Duodenal mucosa (tissue), 2 donors: ENCODE results near the gene FAM50B.

Source experiments
- H3K27ac ChIP-seq: one replicate; pipeline ENCODE4 v1.7.0; 2013; ENCODE audit warnings: low read depth, low read length
- H3K27me3 ChIP-seq, 2 donors: one replicate each; pipeline ENCODE4 v1.7.0; 2013; ENCODE audit warnings: low read length in 2 of 2, control low read depth in 1 of 2; ENCODE audit not compliant: insufficient read depth in 2 of 2, control insufficient read depth in 1 of 2
- H3K36me3 ChIP-seq, 2 donors: one replicate each; pipeline ENCODE4 v1.7.0; 2013; ENCODE audit warnings: low read length in 2 of 2, control low read depth in 1 of 2; ENCODE audit not compliant: insufficient read depth in 2 of 2, control insufficient read depth in 1 of 2
- H3K4me1 ChIP-seq, 2 donors: one replicate each; pipeline ENCODE4 v1.7.0; 2013; ENCODE audit warnings: low read length in 2 of 2, control low read depth in 1 of 2; ENCODE audit not compliant: insufficient read depth in 2 of 2, control insufficient read depth in 1 of 2
- H3K4me3 ChIP-seq, 2 donors: one replicate each; pipeline ENCODE4 v1.7.0; 2013; ENCODE audit warnings: low read length in 2 of 2, low read depth in 1 of 2
- H3K9ac ChIP-seq, 2 donors: one replicate each; pipeline ENCODE4 v1.7.0; 2013; ENCODE audit warnings: low read length in 2 of 2, low read depth in 1 of 2
- H3K9me3 ChIP-seq, 2 donors: one replicate each; pipeline ENCODE4 v1.7.0; 2013; ENCODE audit warnings: low read length in 2 of 2, control low read depth in 1 of 2; ENCODE audit not compliant: control insufficient read depth in 1 of 2

FAM50B gene

GRCh38 chr6:3820563-3820962 lies 28.6 kb upstream of the FAM50B start:
- Histone ChIP-seq H3K4me3 (no peak overlapping the region), H3K27me3 (no peaks in the 10 kb centered on the region), H3K27ac (no peak overlapping the region), H3K36me3 (no peaks in the 10 kb centered on the region), H3K9ac (no peak overlapping the region), H3K9me3 (no peaks in the 10 kb centered on the region), H3K4me1 (peaks cover 12 to 16% of the 10 kb centered on the region in 2 donors)

DNA sequence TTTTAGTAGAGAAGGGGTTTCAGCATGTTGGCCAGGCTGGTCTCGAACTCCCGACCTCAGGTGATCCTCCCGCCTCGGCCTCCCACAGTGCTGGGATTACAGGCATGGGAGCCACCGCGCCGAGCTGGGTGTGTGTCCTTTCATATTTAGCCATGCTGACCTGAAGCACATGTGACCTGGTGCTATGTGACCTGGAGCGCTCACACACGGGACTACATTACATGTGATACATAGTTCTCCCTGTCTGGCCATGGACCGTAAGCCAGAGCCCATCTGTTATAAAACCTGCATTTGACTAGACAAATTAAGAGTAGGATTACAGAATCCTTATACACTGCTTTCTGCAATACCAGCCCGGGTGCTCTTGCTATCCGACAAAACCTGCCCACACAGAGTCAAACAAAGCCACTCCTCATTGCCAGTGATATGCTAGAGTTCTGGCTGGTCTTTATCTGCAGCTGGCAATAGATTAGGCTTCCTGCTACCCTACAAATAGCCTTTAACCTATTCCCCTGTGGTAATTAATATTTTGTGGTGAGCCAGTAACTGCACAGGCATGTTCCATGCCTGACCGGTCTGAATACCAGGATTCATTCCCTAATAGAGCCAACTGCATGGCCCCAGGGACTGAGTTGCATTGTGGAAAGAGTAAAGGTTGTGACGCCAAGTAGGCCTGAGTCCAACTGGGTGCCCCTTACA lies 26.3 kb upstream of the FAM50B start:
- Histone ChIP-seq H3K27ac (no peak overlapping the region), H3K27me3 (no peaks in the 10 kb centered on the region), H3K36me3 (no peaks in the 10 kb centered on the region), H3K9ac (no peak overlapping the region), H3K4me3 (no peak overlapping the region), H3K9me3 (no peaks in the 10 kb centered on the region), H3K4me1 (peaks cover 19 to 30% of the 10 kb centered on the region in 2 donors)

- H3K9ac ChIP-seq, result no peak overlapping the region
- no peak overlapping the region for H3K27ac ChIP-seq
- no peaks in the 10 kb centered on the region for H3K27me3 ChIP-seq
- no peaks in the 10 kb centered on the region for H3K9me3 ChIP-seq
- no peaks in the 10 kb centered on the region for H3K36me3 ChIP-seq
- no peak overlapping the region for H3K4me3 ChIP-seq
- peaks cover 19 to 30% of the 10 kb centered on the region in 2 donors for H3K4me1 ChIP-seq
Measured at GRCh38 chr6:3823671-3824070, 25.5 kb upstream of the FAM50B start.

DNA sequence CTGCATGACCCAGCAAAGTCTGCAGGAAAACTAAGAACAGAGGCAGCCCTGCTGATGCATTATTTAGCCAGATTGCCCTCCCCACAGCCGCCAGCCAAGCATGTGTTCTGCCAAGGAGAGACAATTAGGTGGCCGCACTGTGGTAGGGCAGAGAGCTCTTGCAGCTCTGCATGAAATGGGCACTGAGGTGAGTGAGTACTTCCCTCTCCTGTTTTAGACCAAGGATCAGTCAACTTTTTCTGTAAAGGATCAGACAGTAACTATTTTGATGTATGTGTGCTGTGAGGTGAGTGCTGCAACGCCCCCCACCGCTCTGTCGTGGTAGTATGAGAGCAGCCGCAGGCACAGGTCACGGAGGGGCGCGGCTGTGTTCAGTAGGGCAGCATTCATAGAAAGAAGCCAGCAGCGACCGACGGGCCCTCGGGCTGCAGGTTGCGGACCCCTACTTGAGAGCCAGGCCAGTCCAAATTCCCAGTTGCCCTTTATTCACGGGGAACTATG lies 23.8 kb upstream of the FAM50B start:
- H3K4me3 ChIP-seq, result no peak overlapping the region
- no peaks in the 10 kb centered on the region for H3K36me3 ChIP-seq
- H3K9me3 ChIP-seq, result no peaks in the 10 kb centered on the region
- H3K4me1 ChIP-seq, result peaks cover 19 to 30% of the 10 kb centered on the region in 2 donors
- H3K9ac ChIP-seq, result peak overlapping the region in 1 of 2 donors; percentile 45
- no peaks in the 10 kb centered on the region for H3K27me3 ChIP-seq
- H3K27ac ChIP-seq, result peak overlapping the region; percentile 81

GRCh38 chr6:3825851-3826581 lies 23.2 kb upstream of the FAM50B start:
- peaks cover 19 to 30% of the 10 kb centered on the region in 2 donors for H3K4me1 ChIP-seq
- peak overlapping the region in 1 of 2 donors; percentile 45 for H3K9ac ChIP-seq
- no peaks in the 10 kb centered on the region for H3K27me3 ChIP-seq
- no peaks in the 10 kb centered on the region for H3K9me3 ChIP-seq
- no peaks in the 10 kb centered on the region for H3K36me3 ChIP-seq
- H3K27ac ChIP-seq, result peak overlapping the region; percentile 81
- peak overlapping the region in 1 of 2 donors; percentile 36 for H3K4me3 ChIP-seq

DNA sequence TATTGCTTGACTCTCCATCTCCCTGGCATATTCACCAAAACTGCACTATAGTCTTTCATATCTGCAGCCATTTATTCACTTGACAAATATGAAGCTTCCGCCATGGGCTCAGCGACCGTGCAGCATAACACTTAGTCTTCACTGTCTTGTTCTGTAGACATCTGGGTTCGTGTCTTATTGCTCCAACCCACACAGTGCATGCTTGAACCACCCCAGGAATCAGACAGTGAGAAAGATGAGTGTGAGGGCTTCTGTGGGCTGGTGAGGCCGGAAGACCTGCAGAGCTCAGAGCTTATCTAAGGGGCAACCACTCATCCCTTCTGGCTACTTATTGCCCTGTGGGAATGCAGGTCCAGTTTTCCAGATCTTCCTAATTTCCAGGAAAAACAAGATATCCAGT lies 19.9 kb upstream of the FAM50B start:
- Histone ChIP-seq H3K36me3 (no peaks in the 10 kb centered on the region), H3K9ac (no peak overlapping the region), H3K27ac (no peak overlapping the region), H3K9me3 (no peaks in the 10 kb centered on the region), H3K27me3 (no peaks in the 10 kb centered on the region), H3K4me1 (peaks cover 13 to 28% of the 10 kb centered on the region in 2 donors), H3K4me3 (no peak overlapping the region)

DNA sequence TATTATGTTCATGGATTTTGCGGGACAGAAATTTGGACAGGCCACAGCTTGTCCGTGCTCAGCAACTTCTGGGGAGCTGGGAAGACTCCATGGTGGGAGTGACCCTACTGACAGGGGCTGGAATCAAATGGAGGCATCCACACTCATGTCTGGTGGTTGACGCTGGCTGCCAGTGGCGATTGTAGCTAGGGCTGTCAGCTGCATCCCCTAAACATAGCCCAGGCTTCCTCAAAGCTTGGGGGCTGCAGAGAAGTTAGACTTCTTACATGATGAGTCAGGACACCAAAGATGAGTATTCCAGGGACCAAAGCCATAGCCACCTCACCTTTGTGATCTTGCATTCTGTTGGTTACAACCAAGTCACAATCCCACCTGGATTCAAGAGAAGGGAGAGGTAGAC lies 18.4 kb upstream of the FAM50B start:
- Histone ChIP-seq H3K4me3 (no peak overlapping the region), H3K27me3 (no peaks in the 10 kb centered on the region), H3K36me3 (no peaks in the 10 kb centered on the region), H3K9ac (no peak overlapping the region), H3K4me1 (peaks cover 10 to 31% of the 10 kb centered on the region in 2 donors), H3K9me3 (no peaks in the 10 kb centered on the region), H3K27ac (no peak overlapping the region)

- no peaks in the 10 kb centered on the region for H3K9me3 ChIP-seq
- H3K4me3 ChIP-seq, result no peak overlapping the region
- no peak overlapping the region for H3K27ac ChIP-seq
- H3K4me1 ChIP-seq, result peaks cover 10 to 29% of the 10 kb centered on the region in 2 donors
- no peaks in the 10 kb centered on the region for H3K36me3 ChIP-seq
- H3K9ac ChIP-seq, result no peak overlapping the region
- H3K27me3 ChIP-seq, result no peaks in the 10 kb centered on the region
Measured at GRCh38 chr6:3831761-3832530, 17.2 kb upstream of the FAM50B start.

GRCh38 chr6:3835055-3835731 lies 14.0 kb upstream of the FAM50B start:
- Histone ChIP-seq H3K36me3 (no peaks in the 10 kb centered on the region), H3K9me3 (no peaks in the 10 kb centered on the region), H3K4me1 (peaks cover 10 to 28% of the 10 kb centered on the region in 2 donors), H3K27me3 (no peaks in the 10 kb centered on the region), H3K27ac (peak overlapping the region; percentile 57), H3K4me3 (no peak overlapping the region), H3K9ac (peak overlapping the region in 1 of 2 donors; percentile 41)
